ENCODE measurements around the gene IL20RB. TPM values are rescaled to one million over a fixed set of nuclear protein-coding genes. Genes with fewer than 3 reads are reported as not detected.
"Not testable (repeated sequence)": the region's sequence is repeated elsewhere in the genome, so short reads cannot be mapped to it uniquely, and the experiment has no call there.

The IL20RB gene
- total RNA-seq, 4 donors from 2014 or later: 257 to 288 (median 273) TPM

DNA sequence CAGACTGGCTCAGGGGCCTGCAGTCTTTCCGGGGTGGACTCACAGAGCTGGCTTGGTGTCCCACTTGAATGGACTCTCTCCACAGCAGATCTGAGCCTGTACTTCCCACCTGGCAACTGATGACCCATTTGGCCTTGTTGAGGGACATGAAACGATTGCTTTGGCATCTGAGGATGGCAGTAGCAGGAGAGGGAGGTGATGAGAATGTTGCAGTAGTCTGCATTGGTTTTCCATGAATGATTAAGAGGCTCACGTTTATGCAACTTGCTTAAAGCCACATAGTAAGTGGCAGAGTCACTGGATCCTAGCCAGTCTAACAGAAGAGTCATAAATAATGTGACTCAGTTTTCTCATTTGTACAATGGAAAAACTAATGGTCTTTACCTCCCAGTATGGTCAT lies 21.9 kb downstream of the IL20RB start:
- intact Hi-C loops (cut with DNase I; ENCODE audit: low total_unique reads): no loop called here
- TF ChIP-seq, protein P1, sequence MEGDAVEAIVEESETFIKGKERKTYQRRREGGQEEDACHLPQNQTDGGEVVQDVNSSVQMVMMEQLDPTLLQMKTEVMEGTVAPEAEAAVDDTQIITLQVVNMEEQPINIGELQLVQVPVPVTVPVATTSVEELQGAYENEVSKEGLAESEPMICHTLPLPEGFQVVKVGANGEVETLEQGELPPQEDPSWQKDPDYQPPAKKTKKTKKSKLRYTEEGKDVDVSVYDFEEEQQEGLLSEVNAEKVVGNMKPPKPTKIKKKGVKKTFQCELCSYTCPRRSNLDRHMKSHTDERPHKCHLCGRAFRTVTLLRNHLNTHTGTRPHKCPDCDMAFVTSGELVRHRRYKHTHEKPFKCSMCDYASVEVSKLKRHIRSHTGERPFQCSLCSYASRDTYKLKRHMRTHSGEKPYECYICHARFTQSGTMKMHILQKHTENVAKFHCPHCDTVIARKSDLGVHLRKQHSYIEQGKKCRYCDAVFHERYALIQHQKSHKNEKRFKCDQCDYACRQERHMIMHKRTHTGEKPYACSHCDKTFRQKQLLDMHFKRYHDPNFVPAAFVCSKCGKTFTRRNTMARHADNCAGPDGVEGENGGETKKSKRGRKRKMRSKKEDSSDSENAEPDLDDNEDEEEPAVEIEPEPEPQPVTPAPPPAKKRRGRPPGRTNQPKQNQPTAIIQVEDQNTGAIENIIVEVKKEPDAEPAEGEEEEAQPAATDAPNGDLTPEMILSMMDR (IDR thresholded peaks at IDR 0.05): no peak
- TF ChIP-seq POLR2A (IDR thresholded peaks at IDR 0.05): no peak
- DNase-seq (ENCODE audit: low spot score in 2 of 2): no peak
- 52 to 63% methylated on average over 3 of the region's 3 CpGs for WGBS, 2 donors
- H3K4me3 ChIP-seq (ENCODE audit: low read depth, poor library complexity, severe bottlenecking): no peak overlapping the region

DNA sequence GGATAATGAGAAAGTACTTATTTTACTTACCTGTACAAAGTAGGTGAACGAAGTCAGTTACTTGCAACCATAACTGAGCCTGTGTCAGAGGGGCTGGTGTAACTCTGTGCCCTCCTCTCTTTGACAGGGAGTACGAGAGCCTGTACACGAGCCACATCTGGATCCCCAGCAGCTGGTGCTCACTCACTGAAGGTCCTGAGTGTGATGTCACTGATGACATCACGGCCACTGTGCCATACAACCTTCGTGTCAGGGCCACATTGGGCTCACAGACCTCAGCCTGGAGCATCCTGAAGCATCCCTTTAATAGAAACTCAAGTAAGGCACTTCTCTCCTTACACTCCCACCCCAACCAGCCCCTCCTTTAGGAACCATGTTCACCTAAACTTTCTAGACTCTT lies 24.2 kb downstream of the IL20RB start:
- H3K4me3 ChIP-seq (ENCODE audit: low read depth, poor library complexity, severe bottlenecking): no peak overlapping the region
- TF ChIP-seq, protein P1 (IDR thresholded peaks at IDR 0.05): no peak
- TF ChIP-seq POLR2A (IDR thresholded peaks at IDR 0.05): no peak
- no peak for DNase-seq (ENCODE audit: low spot score in 2 of 2)
- WGBS, 2 donors: 90 to 92% methylated on average over 5 of the region's 5 CpGs
- intact Hi-C loops (cut with DNase I; ENCODE audit: low total_unique reads): no loop called here

DNA sequence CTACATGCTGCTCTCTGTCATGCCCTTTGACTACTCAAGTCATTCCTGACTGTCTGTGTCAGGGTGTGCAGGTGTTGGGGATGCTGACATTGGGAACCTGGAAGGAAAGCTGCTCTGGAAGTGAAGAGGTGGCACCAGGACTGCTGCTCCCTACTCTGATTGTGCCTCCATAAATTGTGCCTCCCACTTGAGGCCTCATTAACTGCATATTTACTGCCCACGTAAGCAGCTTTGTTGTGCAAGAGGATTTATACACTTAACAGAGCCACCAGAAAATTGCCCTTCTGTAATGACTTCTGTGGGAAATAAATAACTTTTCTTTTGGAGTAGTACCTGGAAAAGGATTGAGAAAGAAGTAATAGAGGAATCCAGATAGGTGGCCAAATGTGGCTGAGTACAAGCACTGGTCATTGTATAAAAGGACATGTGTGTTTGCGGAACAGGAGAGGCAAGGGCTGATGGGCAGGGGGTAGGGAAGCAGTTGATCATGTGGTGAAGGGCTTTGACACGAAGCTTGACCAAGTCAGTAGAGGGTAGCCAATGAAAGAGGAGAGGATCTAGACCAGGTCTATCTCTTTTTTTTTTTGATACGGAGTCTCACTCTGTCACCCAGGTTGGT lies 24.8 kb downstream of the IL20RB start:
- intact Hi-C loops (cut with DNase I; ENCODE audit: low total_unique reads): no loop called here
- no peak for TF ChIP-seq POLR2A (IDR thresholded peaks at IDR 0.05)
- TF ChIP-seq, protein P1 (IDR thresholded peaks at IDR 0.05): no peak
- H3K4me3 ChIP-seq (ENCODE audit: low read depth, poor library complexity, severe bottlenecking): no peak overlapping the region
- WGBS, 2 donors: 85% methylated on average over 4 of the region's 4 CpGs
- no peak for DNase-seq (ENCODE audit: low spot score in 2 of 2)

GRCh38 chr3:136984837-136985236 lies 27.1 kb downstream of the IL20RB start:
- intact Hi-C loops (cut with DNase I; ENCODE audit: low total_unique reads): no loop called here
- WGBS, 2 donors: 35 to 36% methylated on average over 3 of the region's 3 CpGs
- peak in 1 of 2 donors; percentile 60 for DNase-seq (ENCODE audit: low spot score in 2 of 2)
- H3K4me3 ChIP-seq (ENCODE audit: low read depth, poor library complexity, severe bottlenecking): no peak overlapping the region
- TF ChIP-seq POLR2A (IDR thresholded peaks at IDR 0.05): no peak
- TF ChIP-seq, protein P1 (IDR thresholded peaks at IDR 0.05): no peak

DNA sequence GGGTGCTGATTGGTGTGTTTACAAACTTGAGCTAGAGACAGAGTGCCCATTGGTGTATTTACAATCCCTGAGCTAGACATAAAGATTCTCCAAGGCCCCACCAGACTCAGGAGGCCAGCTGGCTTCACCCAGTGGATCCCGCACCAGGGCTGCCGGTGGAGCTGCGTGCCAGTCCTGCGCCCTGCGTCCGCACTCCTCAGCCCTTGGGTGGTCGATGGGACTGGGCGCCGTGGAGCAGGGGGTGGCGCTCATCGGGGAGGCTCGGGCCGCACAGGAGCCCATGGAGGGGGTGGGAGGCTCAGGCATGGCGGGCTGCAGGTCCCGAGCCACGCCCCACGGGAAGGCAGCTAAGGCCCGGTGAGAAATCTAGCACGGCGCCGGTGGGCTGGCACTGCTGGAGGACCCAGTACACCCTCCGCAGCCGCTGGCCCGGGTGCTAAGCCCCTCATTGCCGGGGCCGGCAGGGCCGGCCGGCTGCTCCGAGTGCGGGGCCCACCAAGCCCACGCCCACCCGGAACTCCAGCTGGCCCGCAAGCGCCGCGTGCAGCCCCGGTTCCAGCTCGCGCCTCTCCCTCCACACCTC lies 29.7 kb downstream of the IL20RB start:
- not testable (repeated sequence) for DNase-seq (ENCODE audit: low spot score in 2 of 2)

GRCh38 chr3:136988651-136989050 lies 30.9 kb downstream of the IL20RB start:
- intact Hi-C loops (cut with DNase I; ENCODE audit: low total_unique reads): no loop called here
- WGBS, 2 donors: 79 to 90% methylated on average over 2 of the region's 2 CpGs
- TF ChIP-seq POLR2A (IDR thresholded peaks at IDR 0.05): no peak
- TF ChIP-seq, protein P1 (IDR thresholded peaks at IDR 0.05): no peak
- no peak for DNase-seq (ENCODE audit: low spot score in 2 of 2)
- H3K4me3 ChIP-seq (ENCODE audit: low read depth, poor library complexity, severe bottlenecking): no peak overlapping the region

More for the DNA sequence above, 29.7 kb downstream of the IL20RB start:
- H3K4me3 ChIP-seq (ENCODE audit: low read depth, poor library complexity, severe bottlenecking); intact Hi-C loops (cut with DNase I; ENCODE audit: low total_unique reads): not testable (repeated sequence)
- WGBS, 2 donors: 91 to 98% methylated on average over 36 to 38 of the region's 39 CpGs

All from lower leg skin (tissue), 4 donors.